Right lobe of liver (tissue), 6 donors: ENCODE measurements around the gene CLSTN2. TPM values are rescaled to one million over a fixed set of nuclear protein-coding genes. Genes with fewer than 3 reads are reported as not detected.

Experiments
- ATAC-seq, 4 donors: fragments of 200-7000 bp; cut with Tn5 transposase; one replicate each; pipeline ENCODE4 v1.9.1; 2020; ENCODE audit warnings: mild to moderate bottlenecking in 4 of 4, moderate library complexity in 4 of 4
- DNase-seq, 3 donors: peaks; one replicate each; pipeline ENCODE4 v3.0.0-alpha.2; 2020
- H3K27ac ChIP-seq, 3 donors: fragments of 200-600 bp; one replicate each; pipeline ENCODE4 v1.8.0; 2022
- H3K27me3 ChIP-seq, 2 donors: fragments of 200-600 bp; one replicate each; pipeline ENCODE4 v1.8.0; 2022
- H3K36me3 ChIP-seq, 4 donors: fragments of 200-600 bp; sonication (generic) in 1 of 4; one replicate each; pipeline versions ENCODE4 v1.5.1 to v1.8.0; 2017 to 2022; ENCODE audit warnings: control low read depth in 1 of 4
- H3K4me1 ChIP-seq, 4 donors: fragments of 200-600 bp; sonication (generic) in 1 of 4; one replicate each; pipeline versions ENCODE4 v1.5.1 to v1.8.0; 2017 to 2022; ENCODE audit warnings: control low read depth in 1 of 4
- H3K4me3 ChIP-seq, 3 donors: fragments of 200-600 bp; one replicate each; pipeline ENCODE4 v1.8.0; 2022
- H3K9me3 ChIP-seq, 4 donors: fragments of 200-600 bp; sonication (generic) in 1 of 4; one replicate each; pipeline versions ENCODE4 v1.5.1 to v1.8.0; 2017 to 2022; ENCODE audit warnings: control low read depth in 1 of 4
- POLR2A ChIP-seq: fragments of 450-650 bp; IDR thresholded peaks from one replicate; pipeline ENCODE4 v1.6.1; 2017; ENCODE audit warnings: antibody characterized with exemption, mild to moderate bottlenecking
- WGBS: methylation state at CpG from one replicate; pipeline ENCODE4 v1.1.6; 2018; ENCODE audit warnings: low coverage, low lambda C conversion rate; ENCODE audit not compliant: insufficient coverage; ENCODE audit errors: missing lambda C conversion rate; 5-methylcytosine and 5-hydroxymethylcytosine counted together
- intact Hi-C, 2 donors: fragments of 100-400 bp; cut with DNase I; formaldehyde crosslinking; loops; one replicate each; pipeline versions ENCODE4 v1.11.2 to v1.14.1; 2022
- total RNA-seq, 6 experiments: library from RNA; depleted of rRNA in 2 of 6; stranded (reverse); fragments of >200 nt in 2 of 6; fragmentation: NEBNext Ultra II Directional in 3 of 6; extraction: Animal tissue kit (Norgen Biotek cat#: 25700) in 3 of 6; gene quantifications; one replicate each; pipeline versions ENCODE4 v1.1.0 to v1.2.4, GENCODE V29; 2016 to 2023
- TF ChIP-seq, protein P1 (sequence below), 4 donors: fragments of 200-600 bp in 3 of 4; fragments of 450-650 bp in 1 of 4; IDR thresholded peaks; one replicate each; pipeline versions ENCODE4 v1.5.1 to v1.8.0; 2016 to 2022; ENCODE audit warnings: antibody characterized with exemption in 4 of 4, mild to moderate bottlenecking in 2 of 4
- donor health status: DM: no; HTN: yes; CAD: no.
- donor health status: DM: no; HTN: no; CAD: no.
- donor health status: DM: no; HTN: no; CAD: no.
- donor health status: DM: no; HTN: yes; CAD: no.
- donor health status: DM: no; HTN: yes; CAD: no.

The CLSTN2 gene
- total RNA-seq, 6 experiments from 2014 or later: 1.0 to 3.3 (median 2.0) TPM

GRCh38 chr3:139970526-139970925 is 35.5 kb downstream of the CLSTN2 start:
- TF ChIP-seq POLR2A: no peak
- TF ChIP-seq, protein P1, sequence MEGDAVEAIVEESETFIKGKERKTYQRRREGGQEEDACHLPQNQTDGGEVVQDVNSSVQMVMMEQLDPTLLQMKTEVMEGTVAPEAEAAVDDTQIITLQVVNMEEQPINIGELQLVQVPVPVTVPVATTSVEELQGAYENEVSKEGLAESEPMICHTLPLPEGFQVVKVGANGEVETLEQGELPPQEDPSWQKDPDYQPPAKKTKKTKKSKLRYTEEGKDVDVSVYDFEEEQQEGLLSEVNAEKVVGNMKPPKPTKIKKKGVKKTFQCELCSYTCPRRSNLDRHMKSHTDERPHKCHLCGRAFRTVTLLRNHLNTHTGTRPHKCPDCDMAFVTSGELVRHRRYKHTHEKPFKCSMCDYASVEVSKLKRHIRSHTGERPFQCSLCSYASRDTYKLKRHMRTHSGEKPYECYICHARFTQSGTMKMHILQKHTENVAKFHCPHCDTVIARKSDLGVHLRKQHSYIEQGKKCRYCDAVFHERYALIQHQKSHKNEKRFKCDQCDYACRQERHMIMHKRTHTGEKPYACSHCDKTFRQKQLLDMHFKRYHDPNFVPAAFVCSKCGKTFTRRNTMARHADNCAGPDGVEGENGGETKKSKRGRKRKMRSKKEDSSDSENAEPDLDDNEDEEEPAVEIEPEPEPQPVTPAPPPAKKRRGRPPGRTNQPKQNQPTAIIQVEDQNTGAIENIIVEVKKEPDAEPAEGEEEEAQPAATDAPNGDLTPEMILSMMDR (IDR thresholded peaks at IDR 0.05): no peak
- no peaks in the 10 kb centered on the region for H3K9me3 ChIP-seq
- H3K4me3 ChIP-seq: no peak overlapping the region
- DNase-seq (no peak), ATAC-seq (no peak)
- no peaks in the 10 kb centered on the region for H3K36me3 ChIP-seq
- intact Hi-C loops: no loop called here
- H3K27me3 ChIP-seq: no peaks in the 10 kb centered on the region
- H3K27ac ChIP-seq: no peak overlapping the region
- H3K4me1 ChIP-seq: no peaks in the 10 kb centered on the region
- WGBS: 62% methylated on average over 4 of the region's 5 CpGs

GRCh38 chr3:139974809-139975425 is 39.9 kb downstream of the CLSTN2 start:
- Histone ChIP-seq H3K4me3 (no peak overlapping the region), H3K4me1 (no peaks in the 10 kb centered on the region), H3K36me3 (no peaks in the 10 kb centered on the region), H3K27ac (no peak overlapping the region), H3K9me3 (no peaks in the 10 kb centered on the region), H3K27me3 (no peaks in the 10 kb centered on the region)
- WGBS: 60% methylated on average over 1 of the region's 2 CpGs
- ATAC-seq (no peak), DNase-seq (no peak)
- intact Hi-C loops: no loop called here
- TF ChIP-seq POLR2A: no peak
- TF ChIP-seq, protein P1 (IDR thresholded peaks at IDR 0.05): no peak

DNA sequence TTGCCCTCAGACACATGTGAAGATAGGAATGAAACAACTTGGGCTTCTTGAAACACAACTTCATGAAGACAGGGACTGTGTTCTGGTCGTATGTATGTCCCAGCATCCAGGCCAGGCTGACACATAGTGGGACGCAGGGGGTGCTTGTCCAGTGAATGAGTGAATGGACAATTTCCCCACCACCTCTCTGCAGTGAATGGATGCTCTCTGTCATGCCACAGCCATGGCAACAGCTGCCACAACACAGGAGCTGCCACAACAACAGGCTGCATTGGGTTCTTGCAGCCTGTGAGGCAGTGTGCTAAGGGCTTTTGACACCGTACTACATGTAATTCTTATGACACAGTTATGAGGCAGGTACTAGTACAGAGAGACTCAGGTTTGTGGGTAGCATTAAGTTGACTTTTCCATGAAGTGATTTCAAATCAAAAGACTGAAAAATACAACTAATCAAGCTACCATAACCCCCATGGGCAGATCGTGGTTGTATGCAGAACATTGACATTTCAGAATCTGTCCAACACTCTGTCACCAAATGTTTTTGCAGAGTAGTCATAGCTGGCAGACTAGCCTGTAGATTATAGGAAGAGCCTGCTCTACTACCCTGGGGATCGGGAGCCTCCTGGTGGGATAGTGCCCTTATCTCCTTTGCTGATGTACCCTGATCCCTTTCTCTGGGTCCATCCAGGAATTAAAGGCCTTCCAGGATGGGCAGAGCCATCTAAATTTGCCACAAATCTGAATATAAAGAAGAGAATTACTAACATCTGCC is 40.8 kb downstream of the CLSTN2 start:
- no peak for TF ChIP-seq POLR2A
- TF ChIP-seq, protein P1 (IDR thresholded peaks at IDR 0.05): no peak
- intact Hi-C loops: no loop called here
- H3K27me3 ChIP-seq: no peaks in the 10 kb centered on the region
- no peaks in the 10 kb centered on the region for H3K9me3 ChIP-seq
- H3K36me3 ChIP-seq: no peaks in the 10 kb centered on the region
- 64% methylated on average over 4 of the region's 5 CpGs for WGBS
- no peak overlapping the region for H3K27ac ChIP-seq
- H3K4me3 ChIP-seq: no peak overlapping the region
- DNase-seq: no peak
- no peaks in the 10 kb centered on the region for H3K4me1 ChIP-seq
- ATAC-seq: no peak

- Histone ChIP-seq H3K27me3 (no peaks in the 10 kb centered on the region), H3K27ac (no peak overlapping the region), H3K4me1 (no peaks in the 10 kb centered on the region), H3K9me3 (no peaks in the 10 kb centered on the region), H3K36me3 (no peaks in the 10 kb centered on the region), H3K4me3 (no peak overlapping the region)
- WGBS: 85% methylated on average over 4 of the region's 4 CpGs
- TF ChIP-seq, protein P1 (IDR thresholded peaks at IDR 0.05): no peak
- no peak for TF ChIP-seq POLR2A
- ATAC-seq (no peak), DNase-seq (no peak)
- intact Hi-C loops: no loop called here
Observed at GRCh38 chr3:139978966-139979365, 44.0 kb downstream of the CLSTN2 start.
